ENCODE results near the gene MRPL43. TPM values are rescaled to one million over a fixed set of nuclear protein-coding genes. Genes with fewer than 3 reads are reported as not detected.
A peak's percentile ranks its signal among the peaks of the same experiment; 100 is the strongest.

The MRPL43 gene
- total and polyA plus RNA-seq, 4 donors: 38.9 to 104 (median 64.6) TPM

- H3K36me3 ChIP-seq (ENCODE audit: control insufficient read depth in 1 of 2, insufficient read depth in 2 of 2, low read length in 1 of 2): no peaks in the 10 kb centered on the region
- H3K27me3 ChIP-seq (ENCODE audit: control insufficient read depth in 1 of 2, insufficient read depth in 2 of 2, low read length in 1 of 2): no peaks in the 10 kb centered on the region
- no peak overlapping the region for H3K27ac ChIP-seq (ENCODE audit: low read depth in 1 of 2, low read length in 2 of 2)
- no peak for DNase-seq
- intact Hi-C loops (cut with DNase I): loop anchor here in 1 of 2 donors (5.0 kb wide), 2 partner anchors 37 to 72 kb away; partner anchors contain the start of genes PDZD7 and SFXN3
- 56 to 58% methylated on average over 6 of the region's 6 CpGs for WGBS, 2 donors
- H3K4me3 ChIP-seq (ENCODE audit: low read length in 2 of 2): no peak overlapping the region
- no peaks in the 10 kb centered on the region for H3K4me1 ChIP-seq (ENCODE audit: control insufficient read depth in 1 of 2, insufficient read depth in 2 of 2, low read length in 2 of 2)
- no peaks in the 10 kb centered on the region for H3K9me3 ChIP-seq (ENCODE audit: control insufficient read depth, low read length)
- no peak for ATAC-seq (ENCODE audit: low FRiP score)
Observed at GRCh38 chr10:100995181-100995580, 7.9 kb upstream of the MRPL43 start.

- Histone ChIP-seq H3K9me3 (ENCODE audit: control insufficient read depth, low read length) (no peaks in the 10 kb centered on the region), H3K4me3 (ENCODE audit: low read length in 2 of 2) (no peak overlapping the region), H3K27me3 (ENCODE audit: control insufficient read depth in 1 of 2, insufficient read depth in 2 of 2, low read length in 1 of 2) (no peaks in the 10 kb centered on the region), H3K36me3 (ENCODE audit: control insufficient read depth in 1 of 2, insufficient read depth in 2 of 2, low read length in 1 of 2) (no peaks in the 10 kb centered on the region), H3K27ac (ENCODE audit: low read depth in 1 of 2, low read length in 2 of 2) (no peak overlapping the region), H3K4me1 (ENCODE audit: control insufficient read depth in 1 of 2, insufficient read depth in 2 of 2, low read length in 2 of 2) (no peaks in the 10 kb centered on the region)
- DNase-seq (peak in 1 of 2 donors; percentile 36), ATAC-seq (ENCODE audit: low FRiP score) (no peak)
- 40% methylated on average over 10 of the region's 10 CpGs for WGBS, 2 donors
- intact Hi-C loops (cut with DNase I): loop anchor here in 1 of 2 donors (1.0 kb wide), 1 partner anchor 20 kb away; no protein-coding TSS in a partner anchor
Observed at GRCh38 chr10:100993986-100994708, 6.8 kb upstream of the MRPL43 start.

GRCh38 chr10:100989088-100989487 is 1.8 kb upstream of the MRPL43 start:
- Histone ChIP-seq H3K27ac (ENCODE audit: low read depth in 1 of 2, low read length in 2 of 2) (no peak overlapping the region), H3K9me3 (ENCODE audit: control insufficient read depth, low read length) (no peaks in the 10 kb centered on the region), H3K4me3 (ENCODE audit: low read length in 2 of 2) (no peak overlapping the region), H3K27me3 (ENCODE audit: control insufficient read depth in 1 of 2, insufficient read depth in 2 of 2, low read length in 1 of 2) (no peaks in the 10 kb centered on the region), H3K36me3 (ENCODE audit: control insufficient read depth in 1 of 2, insufficient read depth in 2 of 2, low read length in 1 of 2) (no peaks in the 10 kb centered on the region), H3K4me1 (ENCODE audit: control insufficient read depth in 1 of 2, insufficient read depth in 2 of 2, low read length in 2 of 2) (peaks cover 0 to 8% of the 10 kb centered on the region in 2 donors)
- DNase-seq (peak in 1 of 2 donors; percentile 46), ATAC-seq (ENCODE audit: low FRiP score) (no peak)
- 88 to 90% methylated on average over 21 of the region's 21 CpGs for WGBS, 2 donors
- intact Hi-C loops (cut with DNase I): no loop called here

- Histone ChIP-seq H3K36me3 (ENCODE audit: control insufficient read depth in 1 of 2, insufficient read depth in 2 of 2, low read length in 1 of 2) (no peaks in the 10 kb centered on the region), H3K9me3 (ENCODE audit: control insufficient read depth, low read length) (no peaks in the 10 kb centered on the region), H3K27ac (ENCODE audit: low read depth in 1 of 2, low read length in 2 of 2) (no peak overlapping the region), H3K4me1 (ENCODE audit: control insufficient read depth in 1 of 2, insufficient read depth in 2 of 2, low read length in 2 of 2) (peaks cover 0 to 8% of the 10 kb centered on the region in 2 donors), H3K27me3 (ENCODE audit: control insufficient read depth in 1 of 2, insufficient read depth in 2 of 2, low read length in 1 of 2) (no peaks in the 10 kb centered on the region), H3K4me3 (ENCODE audit: low read length in 2 of 2) (no peak overlapping the region)
- DNase-seq (peak in 1 of 2 donors; percentile 38), ATAC-seq (ENCODE audit: low FRiP score) (no peak)
- 68 to 69% methylated on average over 10 of the region's 10 CpGs for WGBS, 2 donors
- intact Hi-C loops (cut with DNase I): no loop called here
Observed at GRCh38 chr10:100988166-100988565, 869 bp upstream of the MRPL43 start.

GRCh38 chr10:100987685-100988049 is 370 bp upstream of the MRPL43 start:
- ATAC-seq (ENCODE audit: low FRiP score) (no peak), DNase-seq (no peak)
- H3K4me1 ChIP-seq (ENCODE audit: control insufficient read depth in 1 of 2, insufficient read depth in 2 of 2, low read length in 2 of 2): peaks cover 0 to 8% of the 10 kb centered on the region in 2 donors
- no peaks in the 10 kb centered on the region for H3K36me3 ChIP-seq (ENCODE audit: control insufficient read depth in 1 of 2, insufficient read depth in 2 of 2, low read length in 1 of 2)
- H3K27ac ChIP-seq (ENCODE audit: low read depth in 1 of 2, low read length in 2 of 2): no peak overlapping the region
- H3K4me3 ChIP-seq (ENCODE audit: low read length in 2 of 2): peak overlapping the region; percentile 52 to 66
- no peaks in the 10 kb centered on the region for H3K9me3 ChIP-seq (ENCODE audit: control insufficient read depth, low read length)
- 1% methylated on average over 15 of the region's 15 CpGs for WGBS, 2 donors
- intact Hi-C loops (cut with DNase I): no loop called here
- H3K27me3 ChIP-seq (ENCODE audit: control insufficient read depth in 1 of 2, insufficient read depth in 2 of 2, low read length in 1 of 2): no peaks in the 10 kb centered on the region

- H3K27ac ChIP-seq (ENCODE audit: low read depth in 1 of 2, low read length in 2 of 2): no peak overlapping the region
- no peaks in the 10 kb centered on the region for H3K27me3 ChIP-seq (ENCODE audit: control insufficient read depth in 1 of 2, insufficient read depth in 2 of 2, low read length in 1 of 2)
- 14 to 16% methylated on average over 17 of the region's 17 CpGs for WGBS, 2 donors
- H3K4me1 ChIP-seq (ENCODE audit: control insufficient read depth in 1 of 2, insufficient read depth in 2 of 2, low read length in 2 of 2): peaks cover 0 to 8% of the 10 kb centered on the region in 2 donors
- DNase-seq (peak in 1 of 2 donors; percentile 75), ATAC-seq (ENCODE audit: low FRiP score) (no peak)
- peak overlapping the region in 1 of 2 donors; percentile 66 for H3K4me3 ChIP-seq (ENCODE audit: low read length in 2 of 2)
- H3K36me3 ChIP-seq (ENCODE audit: control insufficient read depth in 1 of 2, insufficient read depth in 2 of 2, low read length in 1 of 2): no peaks in the 10 kb centered on the region
- intact Hi-C loops (cut with DNase I): no loop called here
- no peaks in the 10 kb centered on the region for H3K9me3 ChIP-seq (ENCODE audit: control insufficient read depth, low read length)
Observed at GRCh38 chr10:100986623-100986951, 710 bp downstream of the MRPL43 start.

GRCh38 chr10:100985336-100985735 is 2.0 kb downstream of the MRPL43 start:
- no peak overlapping the region for H3K4me3 ChIP-seq (ENCODE audit: low read length in 2 of 2)
- 49 to 52% methylated on average over 5 of the region's 5 CpGs for WGBS, 2 donors
- intact Hi-C loops (cut with DNase I): no loop called here
- no peaks in the 10 kb centered on the region for H3K27me3 ChIP-seq (ENCODE audit: control insufficient read depth in 1 of 2, insufficient read depth in 2 of 2, low read length in 1 of 2)
- H3K9me3 ChIP-seq (ENCODE audit: control insufficient read depth, low read length): no peaks in the 10 kb centered on the region
- peaks cover 0 to 8% of the 10 kb centered on the region in 2 donors for H3K4me1 ChIP-seq (ENCODE audit: control insufficient read depth in 1 of 2, insufficient read depth in 2 of 2, low read length in 2 of 2)
- peaks cover 0 to 4% of the 10 kb centered on the region in 2 donors for H3K36me3 ChIP-seq (ENCODE audit: control insufficient read depth in 1 of 2, insufficient read depth in 2 of 2, low read length in 1 of 2)
- DNase-seq (peak in 1 of 2 donors; percentile 28), ATAC-seq (ENCODE audit: low FRiP score) (no peak)
- H3K27ac ChIP-seq (ENCODE audit: low read depth in 1 of 2, low read length in 2 of 2): no peak overlapping the region

GRCh38 chr10:100984672-100985177 is 2.6 kb downstream of the MRPL43 start:
- DNase-seq (peak in 1 of 2 donors; percentile 49), ATAC-seq (ENCODE audit: low FRiP score) (no peak)
- H3K27ac ChIP-seq (ENCODE audit: low read depth in 1 of 2, low read length in 2 of 2): no peak overlapping the region
- no peaks in the 10 kb centered on the region for H3K27me3 ChIP-seq (ENCODE audit: control insufficient read depth in 1 of 2, insufficient read depth in 2 of 2, low read length in 1 of 2)
- WGBS, 2 donors: 69 to 80% methylated on average over 2 of the region's 2 CpGs
- peaks cover 3 to 4% of the 10 kb centered on the region in 2 donors for H3K36me3 ChIP-seq (ENCODE audit: control insufficient read depth in 1 of 2, insufficient read depth in 2 of 2, low read length in 1 of 2)
- H3K9me3 ChIP-seq (ENCODE audit: control insufficient read depth, low read length): no peaks in the 10 kb centered on the region
- no peak overlapping the region for H3K4me3 ChIP-seq (ENCODE audit: low read length in 2 of 2)
- peaks cover 0 to 8% of the 10 kb centered on the region in 2 donors for H3K4me1 ChIP-seq (ENCODE audit: control insufficient read depth in 1 of 2, insufficient read depth in 2 of 2, low read length in 2 of 2)
- intact Hi-C loops (cut with DNase I): no loop called here

Data from aorta (tissue), 5 donors.